HepG2 (cell line): ENCODE results near the gene FAM240A.

Source experiments
- CREBL2 ChIP-seq: sonication (generic); formaldehyde crosslinking; IDR thresholded peaks from 2 replicates; pipeline ENCODE4 v1.8.1; 2023; ENCODE audit warnings: missing genetic modification reagents, mild to moderate bottlenecking, borderline replicate concordance
- FOXM1 ChIP-seq: sonication (generic); formaldehyde crosslinking; IDR thresholded peaks from 2 replicates; pipeline ENCODE4 v1.5.0; 2020; ENCODE audit warnings: missing genetic modification reagents
- HNRNPL ChIP-seq: fragments of 200-400 bp; formaldehyde crosslinking; IDR thresholded peaks from 2 replicates; pipeline ENCODE4 v1.6.1; 2017; ENCODE audit warnings: mild to moderate bottlenecking, low read depth, low read length
- NFE2L1 ChIP-seq: sonication (generic); formaldehyde crosslinking; IDR thresholded peaks from 2 replicates; pipeline ENCODE4 v1.4.0; 2020; ENCODE audit warnings: missing genetic modification reagents, mild to moderate bottlenecking, borderline replicate concordance
- SUZ12 ChIP-seq: fragments of 150-350 bp; IDR thresholded peaks from 2 replicates; pipeline ENCODE4 v1.6.1; 2014; ENCODE audit warnings: low read depth, low read length
- U2AF2 ChIP-seq: fragments of 200-400 bp; formaldehyde crosslinking; IDR thresholded peaks from 2 replicates; pipeline ENCODE4 v1.6.1; 2017; ENCODE audit warnings: low read depth, mild to moderate bottlenecking, low read length

GRCh38 chr3:46670891-46671427 is 58.6 kb downstream of the FAM240A start:
- TF ChIP-seq CREBL2 (no peak), NFE2L1 (CRISPR knock-in tag) (no peak), HNRNPL (no peak), U2AF2 (no peak), FOXM1 (no peak), SUZ12 (no peak)
